Vagina (tissue), 2 donors: ENCODE data around the gene CSGALNACT2. TPM values are rescaled to one million over a fixed set of nuclear protein-coding genes. Genes with fewer than 3 reads are reported as not detected.

Experiments
- DNase-seq, 2 donors: peaks; one replicate each; pipeline ENCODE4 v3.0.0-alpha.2; 2017; ENCODE audit errors: extremely low spot score in 2 of 2
- H3K27ac ChIP-seq: fragments of 200-600 bp; sonication (generic); one replicate; pipeline ENCODE4 v1.5.1; 2019
- H3K27me3 ChIP-seq: fragments of 200-600 bp; sonication (generic); one replicate; pipeline ENCODE4 v1.5.1; 2019
- H3K36me3 ChIP-seq, 2 donors: fragments of 200-600 bp; sonication (generic); one replicate each; pipeline ENCODE4 v1.5.1; 2017 to 2019
- H3K4me1 ChIP-seq: fragments of 200-600 bp; sonication (generic); one replicate; pipeline ENCODE4 v1.5.1; 2019
- H3K4me3 ChIP-seq, 2 donors: fragments of 200-600 bp; sonication (generic); 1 replicate in 1 of 2; 2 replicates in 1 of 2; pipeline ENCODE4 v1.5.1; 2016 to 2019
- H3K9me3 ChIP-seq: fragments of 200-600 bp; sonication (generic); one replicate; pipeline ENCODE4 v1.5.1; 2019
- CTCF ChIP-seq, 3 experiments: fragments of 450-650 bp in 2 of 3; fragments of 200-600 bp in 1 of 3; sonication (generic) in 1 of 3; IDR thresholded peaks; one replicate each; pipeline ENCODE4 v1.5.1; 2017 to 2019; ENCODE audit warnings: antibody characterized with exemption in 3 of 3, mild to moderate bottlenecking in 2 of 3, moderate library complexity in 2 of 3
- POLR2A ChIP-seq, 2 donors: fragments of 450-650 bp; IDR thresholded peaks; one replicate each; pipeline ENCODE4 v1.6.1; 2017; ENCODE audit warnings: antibody characterized with exemption in 2 of 2, mild to moderate bottlenecking in 2 of 2, moderate library complexity in 2 of 2
- POLR2AphosphoS5 ChIP-seq, 2 donors: sonication (generic); formaldehyde crosslinking; IDR thresholded peaks; one replicate each; pipeline ENCODE4 v1.9.0; 2017; ENCODE audit warnings: antibody characterized with exemption in 2 of 2, mild to moderate bottlenecking in 2 of 2, low read depth in 1 of 2; ENCODE audit not compliant: insufficient read depth in 1 of 2
- intact Hi-C: fragments of 100-400 bp; cut with DNase I; formaldehyde crosslinking; loops from one replicate; pipeline ENCODE4 v1.15.1; 2023
- total RNA-seq: library from RNA; depleted of rRNA; stranded (reverse); fragments of >200 nt; gene quantifications from one replicate; pipeline ENCODE4 v1.2.3, GENCODE V29; 2016

CSGALNACT2 gene
- total RNA-seq, 1 donor from 2014 or later, result 21.9 TPM

GRCh38 chr10:43208147-43209073 lies 70.2 kb downstream of the CSGALNACT2 start:
- no peak for TF ChIP-seq CTCF (IDR thresholded peaks at IDR 0.05)
- TF ChIP-seq POLR2AphosphoS5 (IDR thresholded peaks at IDR 0.05; ENCODE audit: insufficient read depth in 1 of 2, low read depth in 1 of 2), result no peak
- TF ChIP-seq POLR2A (IDR thresholded peaks at IDR 0.05), result no peak
- intact Hi-C loops, result no loop called here
- Histone ChIP-seq H3K27me3 (no peaks in the 10 kb centered on the region), H3K9me3 (no peaks in the 10 kb centered on the region), H3K36me3 (no peaks in the 10 kb centered on the region), H3K4me3 (no peak overlapping the region), H3K4me1 (no peaks in the 10 kb centered on the region), H3K27ac (no peak overlapping the region)
- DNase-seq, result no peak

- Histone ChIP-seq H3K4me1 (no peaks in the 10 kb centered on the region), H3K27me3 (no peaks in the 10 kb centered on the region), H3K9me3 (no peaks in the 10 kb centered on the region), H3K27ac (no peak overlapping the region), H3K36me3 (no peaks in the 10 kb centered on the region), H3K4me3 (no peak overlapping the region)
- no peak for DNase-seq
- intact Hi-C loops, result no loop called here
- TF ChIP-seq CTCF (IDR thresholded peaks at IDR 0.05) (no peak), POLR2AphosphoS5 (IDR thresholded peaks at IDR 0.05; ENCODE audit: insufficient read depth in 1 of 2, low read depth in 1 of 2) (no peak), POLR2A (IDR thresholded peaks at IDR 0.05) (no peak)
Observed at GRCh38 chr10:43209074-43209455, 70.8 kb downstream of the CSGALNACT2 start.

GRCh38 chr10:43209651-43210141 lies 71.5 kb downstream of the CSGALNACT2 start:
- Histone ChIP-seq H3K9me3 (no peaks in the 10 kb centered on the region), H3K4me1 (no peaks in the 10 kb centered on the region), H3K36me3 (no peaks in the 10 kb centered on the region), H3K27me3 (no peaks in the 10 kb centered on the region), H3K27ac (no peak overlapping the region), H3K4me3 (no peak overlapping the region)
- intact Hi-C loops, result no loop called here
- no peak for DNase-seq
- TF ChIP-seq POLR2A (IDR thresholded peaks at IDR 0.05) (no peak), POLR2AphosphoS5 (IDR thresholded peaks at IDR 0.05; ENCODE audit: insufficient read depth in 1 of 2, low read depth in 1 of 2) (no peak), CTCF (IDR thresholded peaks at IDR 0.05) (no peak)

GRCh38 chr10:43210556-43210955 lies 72.3 kb downstream of the CSGALNACT2 start:
- no peak overlapping the region for H3K27ac ChIP-seq
- no peak overlapping the region for H3K4me3 ChIP-seq
- intact Hi-C loops, result no loop called here
- no peaks in the 10 kb centered on the region for H3K36me3 ChIP-seq
- DNase-seq, result no peak
- H3K9me3 ChIP-seq, result no peaks in the 10 kb centered on the region
- TF ChIP-seq POLR2AphosphoS5 (IDR thresholded peaks at IDR 0.05; ENCODE audit: insufficient read depth in 1 of 2, low read depth in 1 of 2) (no peak), CTCF (IDR thresholded peaks at IDR 0.05) (no peak), POLR2A (IDR thresholded peaks at IDR 0.05) (no peak)
- no peaks in the 10 kb centered on the region for H3K27me3 ChIP-seq
- H3K4me1 ChIP-seq, result no peaks in the 10 kb centered on the region

GRCh38 chr10:43211030-43211429 lies 72.8 kb downstream of the CSGALNACT2 start:
- H3K27ac ChIP-seq, result no peak overlapping the region
- no peaks in the 10 kb centered on the region for H3K4me1 ChIP-seq
- H3K27me3 ChIP-seq, result no peaks in the 10 kb centered on the region
- H3K36me3 ChIP-seq, result no peaks in the 10 kb centered on the region
- TF ChIP-seq POLR2AphosphoS5 (IDR thresholded peaks at IDR 0.05; ENCODE audit: insufficient read depth in 1 of 2, low read depth in 1 of 2) (no peak), POLR2A (IDR thresholded peaks at IDR 0.05) (no peak), CTCF (IDR thresholded peaks at IDR 0.05) (no peak)
- H3K4me3 ChIP-seq, result no peak overlapping the region
- H3K9me3 ChIP-seq, result no peaks in the 10 kb centered on the region
- no peak for DNase-seq
- intact Hi-C loops, result no loop called here
